SK-N-SH (cell line): Measurements from ENCODE around the gene POLE3. TPM values are rescaled to one million over a fixed set of nuclear protein-coding genes. Genes with fewer than 3 reads are reported as not detected.
"Not testable (repeated sequence)": the region's sequence is repeated elsewhere in the genome, so short reads cannot be mapped to it uniquely, and the experiment has no call there.

Experiments
- CTCF ChIA-PET: fragments of 300-600, 350-600 bp; formaldehyde crosslinking; extraction: SDS; loops from one replicate; lab custom pipeline; 2021; lab: Yijun Ruan, JAX
- POLR2A ChIA-PET: fragments of 350-600 bp; sonication (Branson Sonifier 250); formaldehyde crosslinking; extraction: SDS; loops from one replicate; lab custom pipeline; 2020; ENCODE audit warnings: antibody characterized with exemption, inconsistent platforms; lab: Yijun Ruan, JAX
- DNase-seq: peaks from one replicate; pipeline ENCODE4 v3.0.0; 2012
- H2AFZ ChIP-seq: fragments of 200-600 bp; sonication (generic); 2 replicates; pipeline ENCODE4 v1.8.1; 2016; ENCODE audit warnings: antibody characterized with exemption, mild to moderate bottlenecking, low read depth
- H3F3A ChIP-seq: fragments of 200-600 bp; sonication (generic); replicated peaks from 2 replicates; pipeline ENCODE3; 2016; ENCODE audit warnings: antibody characterized with exemption, mild to moderate bottlenecking; ENCODE audit not compliant: insufficient read depth
- H3K27ac ChIP-seq, 2 experiments: fragments of 200-500 bp in 1 of 2; fragments of 200-600 bp in 1 of 2; sonication (Bioruptor generic) in 1 of 2; sonication (generic), shearing (Covaris generic) in 1 of 2; 2 replicates each; pipeline versions ENCODE4 v1.5.1 to v1.6.1; 2014 to 2016; ENCODE audit warnings: low read depth in 2 of 2, inconsistent platforms in 1 of 2, low read length in 1 of 2, mild to moderate bottlenecking in 1 of 2, mixed read lengths in 1 of 2
- H3K27me3 ChIP-seq: fragments of 200-600 bp; sonication (generic), shearing (Covaris generic); 2 replicates; pipeline ENCODE4 v1.6.1; 2016; ENCODE audit warnings: mixed run types; ENCODE audit not compliant: insufficient read depth
- H3K36me3 ChIP-seq, 2 experiments: fragments of 200-500 bp in 1 of 2; fragments of 200-600 bp in 1 of 2; sonication (Bioruptor generic) in 1 of 2; sonication (generic) in 1 of 2; replicated peaks in 1 of 2; 2 replicates each; pipeline versions ENCODE3 to v1.5.1; 2014 to 2016; ENCODE audit warnings: low read length in 1 of 2, mild to moderate bottlenecking in 1 of 2; ENCODE audit not compliant: insufficient read depth in 2 of 2, control insufficient read depth in 1 of 2
- H3K4me1 ChIP-seq, 2 experiments: fragments of 200-500 bp in 1 of 2; fragments of 200-600 bp in 1 of 2; sonication (Bioruptor generic) in 1 of 2; sonication (generic), shearing (Covaris generic) in 1 of 2; 2 replicates each; pipeline versions ENCODE4 v1.5.1 to v1.6.1; 2014 to 2016; ENCODE audit warnings: low read depth in 1 of 2, low read length in 1 of 2, mixed run types in 1 of 2; ENCODE audit not compliant: insufficient read depth in 2 of 2, control insufficient read depth in 1 of 2
- H3K4me2 ChIP-seq: fragments of 200-600 bp; sonication (generic), shearing (Covaris generic); 2 replicates; pipeline ENCODE4 v1.6.1; 2017; ENCODE audit warnings: mixed run types
- H3K4me3 ChIP-seq, 2 experiments: fragments of 200-500 bp in 1 of 2; fragments of 200-600 bp in 1 of 2; sonication (Bioruptor generic) in 1 of 2; sonication (generic), shearing (Covaris generic) in 1 of 2; 2 replicates each; pipeline versions ENCODE4 v1.5.1 to v1.8.1; 2014 to 2016; ENCODE audit warnings: low read depth in 2 of 2, inconsistent platforms in 1 of 2, low read length in 1 of 2, mild to moderate bottlenecking in 1 of 2, mixed read lengths in 1 of 2, moderate library complexity in 1 of 2
- H3K79me2 ChIP-seq: fragments of 200-600 bp; sonication (generic); 2 replicates; pipeline ENCODE4 v1.8.1; 2017; ENCODE audit warnings: mild to moderate bottlenecking; ENCODE audit not compliant: insufficient read depth
- H3K9ac ChIP-seq: fragments of 200-600 bp; sonication (generic); 2 replicates; pipeline ENCODE4 v1.6.1; 2017; ENCODE audit warnings: mixed run types
- H3K9me2 ChIP-seq: fragments of 200-600 bp; sonication (generic); 2 replicates; pipeline ENCODE4 v1.6.1; 2017; ENCODE audit warnings: mixed run types
- H3K9me3 ChIP-seq: fragments of 200-600 bp; sonication (generic); 2 replicates; pipeline ENCODE4 v1.6.1; 2017; ENCODE audit warnings: mixed run types, mild to moderate bottlenecking, moderate library complexity
- H4K20me1 ChIP-seq: fragments of 200-600 bp; sonication (generic); 2 replicates; pipeline ENCODE4 v1.6.1; 2017; ENCODE audit warnings: mild to moderate bottlenecking, mixed run types; ENCODE audit not compliant: insufficient read depth
- FOSL2 ChIP-seq: IDR thresholded peaks from 2 replicates; pipeline ENCODE4 v1.4.0; 2012; ENCODE audit warnings: low read depth, mild to moderate bottlenecking, moderate library complexity, borderline replicate concordance
- GATA2 ChIP-seq: sonication (generic); formaldehyde crosslinking; IDR thresholded peaks from 2 replicates; pipeline ENCODE4 v1.5.0; 2020; ENCODE audit warnings: mild to moderate bottlenecking, missing genetic modification reagents
- JUND ChIP-seq: IDR thresholded peaks from 2 replicates; pipeline ENCODE4 v1.4.0; 2012
- MEF2A ChIP-seq: IDR thresholded peaks from 2 replicates; pipeline ENCODE4 v1.4.0; 2012; ENCODE audit warnings: low read depth, borderline replicate concordance
- NRF1 ChIP-seq: IDR thresholded peaks from 2 replicates; pipeline ENCODE4 v1.6.1; 2012; ENCODE audit warnings: low read depth, mild to moderate bottlenecking, low read length
- RCOR1 ChIP-seq: fragments of 150-350 bp; IDR thresholded peaks from 2 replicates; pipeline ENCODE4 v1.6.1; 2017; ENCODE audit warnings: antibody characterized with exemption, low read length
- RXRA ChIP-seq: IDR thresholded peaks from 2 replicates; pipeline ENCODE4 v1.4.0; 2012; ENCODE audit warnings: low read depth, mild to moderate bottlenecking, borderline replicate concordance
- SIN3A ChIP-seq: IDR thresholded peaks from 2 replicates; pipeline ENCODE4 v1.6.1; 2012; ENCODE audit warnings: low read depth, mild to moderate bottlenecking, low read length, moderate library complexity, borderline replicate concordance
- SMC3 ChIP-seq: IDR thresholded peaks from 2 replicates; pipeline ENCODE4 v1.6.1; 2012; ENCODE audit warnings: low read depth, low read length, improper control_type of control experiment
- YY1 ChIP-seq: IDR thresholded peaks from 2 replicates; pipeline ENCODE4 v1.4.0; 2012; ENCODE audit warnings: low read depth, mild to moderate bottlenecking
- WGBS: methylation state at CpG from one replicate; pipeline ENCODE4 v1.1.6; 2017; ENCODE audit warnings: low lambda C conversion rate; 5-methylcytosine and 5-hydroxymethylcytosine counted together
- polyA plus RNA-seq, 3 experiments: library from polyadenylated mRNA; depleted of rRNA; stranded (reverse); fragments of >200 nt; gene quantifications; 2 replicates each; pipeline ENCODE4 v1.2.3, GENCODE V29; 2012
- TF ChIP-seq, protein P1 (sequence below): IDR thresholded peaks from 2 replicates; pipeline ENCODE4; 2012
- TF ChIP-seq, protein P2 (sequence below): fragments of 200-600 bp; sonication (generic); IDR thresholded peaks from 2 replicates; pipeline ENCODE4 v1.6.1; 2017; ENCODE audit warnings: antibody characterized with exemption, mild to moderate bottlenecking, moderate library complexity
- TF ChIP-seq, protein P3 (sequence below): IDR thresholded peaks from 2 replicates; pipeline ENCODE4 v1.4.0; 2012; ENCODE audit warnings: low read depth

Gene POLE3
- polyA plus RNA-seq, 1 of the 3 experiments (the other 2 are of a cell fraction): 40.1 TPM

DNA sequence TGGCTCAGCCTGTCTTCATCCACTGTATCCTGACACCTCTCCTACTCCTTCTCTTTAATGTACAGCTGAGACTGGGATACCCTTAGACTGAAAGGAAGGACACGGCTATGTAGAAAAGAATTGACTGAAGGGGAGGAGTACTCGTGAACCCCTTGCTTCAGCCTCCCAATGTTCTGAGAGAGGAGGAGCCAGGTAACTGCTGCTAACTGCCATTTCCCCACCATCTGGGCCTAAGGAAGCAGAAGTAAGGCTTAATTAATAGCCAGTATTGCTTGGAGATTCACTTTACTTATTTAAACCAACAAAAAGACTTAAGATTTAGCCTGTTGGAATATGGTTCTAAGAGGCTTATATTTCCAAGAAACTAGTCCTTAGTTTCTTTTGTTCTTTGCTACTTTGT lies 34.3 kb upstream of the POLE3 start (continued):
- TF ChIP-seq SIN3A: no peak
- no peak for TF ChIP-seq SMC3
- TF ChIP-seq, protein P1, sequence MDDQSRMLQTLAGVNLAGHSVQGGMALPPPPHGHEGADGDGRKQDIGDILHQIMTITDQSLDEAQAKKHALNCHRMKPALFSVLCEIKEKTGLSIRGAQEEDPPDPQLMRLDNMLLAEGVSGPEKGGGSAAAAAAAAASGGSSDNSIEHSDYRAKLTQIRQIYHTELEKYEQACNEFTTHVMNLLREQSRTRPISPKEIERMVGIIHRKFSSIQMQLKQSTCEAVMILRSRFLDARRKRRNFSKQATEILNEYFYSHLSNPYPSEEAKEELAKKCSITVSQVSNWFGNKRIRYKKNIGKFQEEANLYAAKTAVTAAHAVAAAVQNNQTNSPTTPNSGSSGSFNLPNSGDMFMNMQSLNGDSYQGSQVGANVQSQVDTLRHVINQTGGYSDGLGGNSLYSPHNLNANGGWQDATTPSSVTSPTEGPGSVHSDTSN: no peak
- no peak for TF ChIP-seq MEF2A
- TF ChIP-seq, protein P2, sequence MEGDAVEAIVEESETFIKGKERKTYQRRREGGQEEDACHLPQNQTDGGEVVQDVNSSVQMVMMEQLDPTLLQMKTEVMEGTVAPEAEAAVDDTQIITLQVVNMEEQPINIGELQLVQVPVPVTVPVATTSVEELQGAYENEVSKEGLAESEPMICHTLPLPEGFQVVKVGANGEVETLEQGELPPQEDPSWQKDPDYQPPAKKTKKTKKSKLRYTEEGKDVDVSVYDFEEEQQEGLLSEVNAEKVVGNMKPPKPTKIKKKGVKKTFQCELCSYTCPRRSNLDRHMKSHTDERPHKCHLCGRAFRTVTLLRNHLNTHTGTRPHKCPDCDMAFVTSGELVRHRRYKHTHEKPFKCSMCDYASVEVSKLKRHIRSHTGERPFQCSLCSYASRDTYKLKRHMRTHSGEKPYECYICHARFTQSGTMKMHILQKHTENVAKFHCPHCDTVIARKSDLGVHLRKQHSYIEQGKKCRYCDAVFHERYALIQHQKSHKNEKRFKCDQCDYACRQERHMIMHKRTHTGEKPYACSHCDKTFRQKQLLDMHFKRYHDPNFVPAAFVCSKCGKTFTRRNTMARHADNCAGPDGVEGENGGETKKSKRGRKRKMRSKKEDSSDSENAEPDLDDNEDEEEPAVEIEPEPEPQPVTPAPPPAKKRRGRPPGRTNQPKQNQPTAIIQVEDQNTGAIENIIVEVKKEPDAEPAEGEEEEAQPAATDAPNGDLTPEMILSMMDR: no peak
- no peak for TF ChIP-seq RXRA
- no peak for TF ChIP-seq NRF1
- TF ChIP-seq GATA2 (CRISPR knock-in tag): no peak
- TF ChIP-seq RCOR1: no peak
- no peak for TF ChIP-seq YY1
- no peak for TF ChIP-seq FOSL2
- no peak for TF ChIP-seq JUND
- TF ChIP-seq, protein P3, sequence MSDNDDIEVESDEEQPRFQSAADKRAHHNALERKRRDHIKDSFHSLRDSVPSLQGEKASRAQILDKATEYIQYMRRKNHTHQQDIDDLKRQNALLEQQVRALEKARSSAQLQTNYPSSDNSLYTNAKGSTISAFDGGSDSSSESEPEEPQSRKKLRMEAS: no peak
- TF ChIP-seq, all 33 proteins: peak for 0

DNA sequence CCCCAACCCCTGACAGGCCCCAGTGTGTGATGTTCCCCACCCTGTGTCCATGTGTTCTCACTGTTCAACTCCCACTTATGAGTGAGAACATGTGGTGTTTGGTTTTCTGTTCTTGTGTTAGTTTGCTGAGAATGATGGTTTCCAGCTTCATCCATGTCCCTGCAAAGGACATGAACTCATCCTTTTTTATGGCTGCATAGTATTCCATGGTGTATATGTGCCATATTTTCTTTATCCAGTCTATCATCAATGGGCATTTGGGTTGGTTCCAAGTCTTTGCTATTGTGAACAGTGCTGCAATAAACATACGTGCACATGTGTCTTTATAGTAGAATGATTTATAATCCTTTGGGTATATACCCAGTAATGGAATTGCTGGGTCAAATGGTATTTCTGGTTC lies 27.2 kb upstream of the POLE3 start:
- H3K9me3 ChIP-seq, H3K9me2 ChIP-seq, H3K9ac ChIP-seq, H3K27ac ChIP-seq, H3F3A ChIP-seq, DNase-seq, H3K27me3 ChIP-seq, H3K79me2 ChIP-seq, H3K4me1 ChIP-seq, H4K20me1 ChIP-seq, H3K4me3 ChIP-seq, H3K36me3 ChIP-seq, POLR2A ChIA-PET, H3K4me2 ChIP-seq, H2AFZ ChIP-seq: not testable (repeated sequence)
- WGBS: 69% methylated on average over 1 of the region's 1 CpG
- CTCF ChIA-PET: interaction anchor here (0.8 kb wide), 1 partner anchor 57 kb away, joined by 3 read pairs; no protein-coding TSS in a partner anchor
